ENCODE results near the gene FOXP1. TPM values are rescaled to one million over a fixed set of nuclear protein-coding genes. Genes with fewer than 3 reads are reported as not detected.
"Not testable (repeated sequence)": the region's sequence is repeated elsewhere in the genome, so short reads cannot be mapped to it uniquely, and the experiment has no call there.

FOXP1 gene
- total RNA-seq, 2 experiments from 2014 or later = 66.3 to 68.8 TPM

DNA sequence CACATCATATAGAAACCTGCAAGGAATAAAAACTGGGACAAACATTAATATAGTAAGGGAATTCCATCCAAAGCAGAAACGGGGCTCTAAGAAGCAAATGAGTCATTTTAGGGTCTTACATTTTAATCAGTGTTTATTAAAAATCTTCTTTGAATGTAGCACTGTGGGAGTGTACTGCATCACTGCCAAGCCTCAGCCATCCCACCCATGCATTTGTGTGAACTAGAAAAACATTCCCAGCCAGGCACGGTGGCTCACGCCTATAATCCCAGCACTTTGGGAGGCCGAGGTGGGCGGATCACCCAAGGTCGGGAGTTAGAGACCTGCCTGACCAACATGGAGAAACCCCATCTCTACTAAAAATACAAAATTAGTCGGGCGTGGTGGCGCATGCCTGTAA lies 57.1 kb downstream of the FOXP1 start:
- ATAC-seq; H3K27me3 Mint-ChIP-seq; H3K36me3 Mint-ChIP-seq; CTCF ChIA-PET; H3K27ac Mint-ChIP-seq; DNase-seq; H3K4me3 Mint-ChIP-seq; H3K9me3 Mint-ChIP-seq (ENCODE audit: low read depth): not testable (repeated sequence)
- peaks cover 18% of the 10 kb centered on the region for H3K4me1 Mint-ChIP-seq

DNA sequence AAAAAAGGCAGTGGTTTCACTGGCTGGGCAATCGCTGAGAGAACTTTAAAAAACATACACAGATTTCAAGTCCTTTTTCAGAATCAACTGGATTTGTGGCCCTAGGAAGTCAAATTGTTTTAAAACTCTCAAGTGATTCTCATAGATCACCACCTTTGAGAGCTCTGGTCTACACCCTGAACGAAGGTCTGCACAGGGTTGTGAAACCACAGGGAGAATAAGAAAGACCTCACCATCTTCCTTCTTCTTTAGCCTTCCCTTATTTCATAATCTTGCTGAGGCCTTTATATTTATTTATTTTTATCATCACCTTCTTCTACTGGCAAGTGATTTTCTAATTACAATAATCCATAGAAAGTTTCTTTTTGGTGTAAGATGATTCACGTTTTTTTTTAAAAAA lies 58.1 kb downstream of the FOXP1 start:
- H3K4me3 Mint-ChIP-seq = no peak overlapping the region
- peaks cover 1% of the 10 kb centered on the region for H3K36me3 Mint-ChIP-seq
- H3K27ac Mint-ChIP-seq = no peak overlapping the region
- ATAC-seq (no peak), DNase-seq (no peak)
- H3K9me3 Mint-ChIP-seq (ENCODE audit: low read depth) = no peaks in the 10 kb centered on the region
- H3K27me3 Mint-ChIP-seq = no peaks in the 10 kb centered on the region
- H3K4me1 Mint-ChIP-seq = peaks cover 18% of the 10 kb centered on the region
- CTCF ChIA-PET = no interaction called here

DNA sequence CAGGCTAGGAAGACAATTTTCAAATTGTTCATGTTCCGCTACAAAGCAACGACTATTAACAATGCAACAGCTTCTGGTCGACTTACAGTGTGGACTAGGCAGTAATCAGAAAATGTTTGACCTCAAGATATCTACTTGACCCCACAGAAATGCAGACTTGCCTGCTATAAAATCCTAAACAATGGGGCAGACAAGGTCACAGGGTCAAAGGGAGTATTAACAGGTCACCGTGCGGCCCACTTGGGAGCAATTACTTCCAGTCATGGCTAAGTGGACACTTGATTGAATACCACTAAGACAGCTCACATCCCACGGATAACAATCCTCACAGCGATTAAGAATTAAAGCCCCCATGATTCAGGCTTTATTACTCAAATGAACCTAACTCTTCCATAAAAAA lies 58.9 kb downstream of the FOXP1 start:
- Mint-ChIP-seq H3K4me3 (no peak overlapping the region), H3K4me1 (peaks cover 17% of the 10 kb centered on the region), H3K27ac (no peak overlapping the region), H3K9me3 (ENCODE audit: low read depth) (no peaks in the 10 kb centered on the region), H3K27me3 (no peaks in the 10 kb centered on the region), H3K36me3 (peaks cover 1% of the 10 kb centered on the region)
- CTCF ChIA-PET = no interaction called here
- no peak for DNase-seq
- no peak for ATAC-seq

DNA sequence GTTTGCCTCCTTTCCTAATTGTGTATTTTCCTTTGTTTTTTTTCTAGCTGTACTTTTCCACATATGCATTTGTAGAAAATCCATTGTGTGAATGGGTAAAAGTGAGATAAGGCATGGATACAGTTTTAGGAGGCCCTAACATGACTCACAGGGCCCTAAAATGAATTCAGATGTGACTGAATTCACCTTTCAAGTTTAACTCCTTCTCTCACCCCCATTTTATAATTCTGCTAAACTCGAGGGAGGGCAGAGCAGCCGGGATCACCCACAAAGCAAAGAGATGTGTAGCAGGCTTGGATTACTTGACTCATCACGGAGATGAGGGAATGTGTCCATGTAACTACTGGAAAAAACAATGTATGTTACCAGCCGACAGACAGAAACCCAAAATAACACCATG lies 59.9 kb downstream of the FOXP1 start:
- Mint-ChIP-seq H3K4me3 (no peak overlapping the region), H3K36me3 (peaks cover 1% of the 10 kb centered on the region), H3K27me3 (no peaks in the 10 kb centered on the region), H3K27ac (no peak overlapping the region), H3K9me3 (ENCODE audit: low read depth) (no peaks in the 10 kb centered on the region), H3K4me1 (peaks cover 9% of the 10 kb centered on the region)
- ATAC-seq = no peak
- CTCF ChIA-PET = no interaction called here
- DNase-seq = no peak

DNA sequence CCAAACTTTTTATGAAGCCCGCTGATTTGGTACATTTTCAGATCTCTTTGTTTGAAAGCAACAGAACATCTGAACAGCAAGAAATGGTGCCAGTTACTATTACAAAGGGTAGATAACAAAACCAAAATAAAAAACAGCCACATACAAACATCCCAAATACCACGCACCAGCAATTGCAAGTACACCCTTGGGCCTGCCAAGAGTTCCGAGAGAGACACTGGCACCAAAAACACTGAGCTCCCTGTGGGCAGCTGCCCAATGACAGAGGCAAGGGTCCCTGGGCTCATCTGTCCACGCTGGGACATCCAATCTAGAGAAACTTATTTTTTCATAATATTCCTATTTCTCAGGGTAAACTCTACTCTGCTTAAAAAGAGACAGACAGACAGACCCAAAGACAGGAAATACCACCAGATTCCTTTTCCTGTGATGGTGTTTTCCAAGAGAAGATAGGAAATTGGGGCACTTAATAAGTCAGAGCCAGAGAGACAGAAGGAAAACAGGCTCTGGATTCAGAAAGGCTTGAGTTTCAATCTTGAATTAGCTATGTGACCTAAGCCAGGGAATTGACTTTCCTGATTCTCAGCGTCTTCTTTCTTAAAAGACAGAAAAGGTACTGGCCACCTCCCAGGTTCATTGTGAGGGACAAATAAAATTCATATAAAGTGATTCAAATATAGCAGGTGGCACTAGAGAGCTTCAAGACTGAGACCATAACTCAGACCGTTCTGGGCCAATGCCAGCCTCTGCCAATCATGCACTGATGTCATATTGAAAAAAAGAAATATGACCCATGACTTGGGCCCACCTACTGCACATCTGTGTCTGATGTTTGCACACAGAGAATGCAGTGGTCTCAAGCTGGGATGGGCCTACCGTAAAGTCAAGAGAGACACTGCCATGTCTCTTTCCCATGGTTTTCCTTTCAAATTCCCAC lies 61.3 kb downstream of the FOXP1 start:
- peaks cover 1% of the 10 kb centered on the region for H3K36me3 Mint-ChIP-seq
- H3K27ac Mint-ChIP-seq = no peak overlapping the region
- no peaks in the 10 kb centered on the region for H3K9me3 Mint-ChIP-seq (ENCODE audit: low read depth)
- H3K4me3 Mint-ChIP-seq = no peak overlapping the region
- DNase-seq = no peak
- H3K4me1 Mint-ChIP-seq = peaks cover under 1% of the 10 kb centered on the region
- no peaks in the 10 kb centered on the region for H3K27me3 Mint-ChIP-seq
- CTCF ChIA-PET = interaction anchor here (0.7 kb wide), 1 partner anchor 11 kb away, joined by 3 read pairs; no protein-coding TSS in a partner anchor
- ATAC-seq = no peak

DNA sequence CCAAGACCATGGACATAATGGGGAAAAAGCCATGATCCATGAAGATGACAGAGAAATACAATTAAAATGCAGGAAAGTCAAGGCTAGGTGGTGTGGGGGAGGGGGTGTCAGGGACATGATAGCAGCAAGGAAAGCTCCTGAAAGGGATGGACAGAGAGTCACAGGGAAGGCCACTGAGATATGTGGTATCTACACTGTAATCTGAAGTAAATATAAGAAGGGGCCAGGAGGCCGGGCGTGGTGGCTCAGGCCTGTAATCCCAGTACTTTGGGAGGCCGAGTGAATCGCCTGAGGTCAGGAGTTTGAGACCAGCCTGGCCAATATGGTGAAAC lies 62.5 kb downstream of the FOXP1 start:
- H3K36me3 Mint-ChIP-seq = no peaks in the 10 kb centered on the region
- ATAC-seq (no peak), DNase-seq (no peak)
- H3K9me3 Mint-ChIP-seq (ENCODE audit: low read depth) = no peaks in the 10 kb centered on the region
- no peak overlapping the region for H3K4me3 Mint-ChIP-seq
- H3K27me3 Mint-ChIP-seq = no peaks in the 10 kb centered on the region
- CTCF ChIA-PET = no interaction called here
- no peak overlapping the region for H3K27ac Mint-ChIP-seq
- H3K4me1 Mint-ChIP-seq = no peaks in the 10 kb centered on the region

DNA sequence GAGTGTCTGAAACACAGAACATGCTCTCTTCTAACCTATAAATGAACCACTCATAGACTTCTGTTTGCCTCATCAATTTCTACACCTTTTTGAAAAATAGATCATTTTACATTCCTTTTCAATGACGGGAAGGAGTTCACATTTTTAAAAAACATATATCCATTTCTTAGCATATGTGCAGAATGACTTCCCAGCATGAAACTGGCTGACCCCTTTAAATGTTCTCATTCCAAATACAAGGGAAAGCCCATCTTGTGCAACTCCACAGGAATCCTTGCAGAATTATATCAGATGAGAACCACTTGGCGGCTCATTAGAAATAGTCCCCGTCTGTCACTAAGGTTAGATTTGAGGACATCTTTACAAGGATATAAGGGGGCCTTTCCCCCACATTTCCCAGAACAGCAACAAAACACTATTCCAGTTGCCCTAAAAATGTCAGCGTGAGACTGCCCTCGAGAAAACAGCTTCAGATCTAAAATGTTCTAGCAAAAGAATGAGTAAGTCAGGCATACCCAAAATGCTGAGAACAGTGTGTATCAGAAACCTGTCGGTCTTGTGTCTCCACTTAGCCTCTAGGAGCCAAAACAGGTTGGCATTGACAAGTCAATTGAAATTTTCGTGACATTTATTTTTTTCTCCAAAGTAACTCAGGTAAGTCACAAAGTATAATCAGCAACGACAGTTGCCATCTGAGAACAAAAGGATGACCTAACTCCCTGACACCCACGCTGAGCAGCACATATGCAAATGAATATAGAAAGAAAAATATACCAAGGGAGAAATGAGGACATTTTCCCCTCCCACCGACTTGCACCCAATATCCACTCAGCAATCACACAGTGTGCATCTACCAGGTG lies 63.1 kb downstream of the FOXP1 start:
- Mint-ChIP-seq H3K9me3 (ENCODE audit: low read depth) (no peaks in the 10 kb centered on the region), H3K27ac (no peak overlapping the region), H3K36me3 (no peaks in the 10 kb centered on the region), H3K27me3 (no peaks in the 10 kb centered on the region), H3K4me3 (no peak overlapping the region), H3K4me1 (no peaks in the 10 kb centered on the region)
- ATAC-seq = no peak
- no peak for DNase-seq
- CTCF ChIA-PET = no interaction called here

DNA sequence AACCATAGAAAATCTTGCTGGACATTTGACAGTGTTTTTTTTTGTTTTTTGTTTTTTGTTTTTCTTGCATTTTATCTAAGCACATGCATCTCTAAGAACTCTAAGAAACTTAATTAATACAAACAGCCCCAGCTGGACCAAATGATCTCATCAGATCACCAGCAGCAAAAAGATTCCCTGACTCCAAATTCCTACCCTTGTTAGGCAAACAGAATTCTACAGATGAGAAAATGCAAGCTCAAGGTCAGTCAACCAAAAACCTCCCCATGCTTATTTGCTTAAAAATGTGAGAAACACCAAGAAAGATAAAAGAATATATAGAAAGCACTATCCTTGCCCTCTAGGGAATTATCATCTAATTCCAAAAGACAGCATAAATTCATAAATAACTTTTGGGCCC lies 65.4 kb downstream of the FOXP1 start:
- CTCF ChIA-PET = no interaction called here
- Mint-ChIP-seq H3K36me3 (no peaks in the 10 kb centered on the region), H3K4me1 (no peaks in the 10 kb centered on the region), H3K27me3 (no peaks in the 10 kb centered on the region), H3K27ac (no peak overlapping the region), H3K9me3 (ENCODE audit: low read depth) (no peaks in the 10 kb centered on the region), H3K4me3 (no peak overlapping the region)
- DNase-seq (no peak), ATAC-seq (no peak)

DNA sequence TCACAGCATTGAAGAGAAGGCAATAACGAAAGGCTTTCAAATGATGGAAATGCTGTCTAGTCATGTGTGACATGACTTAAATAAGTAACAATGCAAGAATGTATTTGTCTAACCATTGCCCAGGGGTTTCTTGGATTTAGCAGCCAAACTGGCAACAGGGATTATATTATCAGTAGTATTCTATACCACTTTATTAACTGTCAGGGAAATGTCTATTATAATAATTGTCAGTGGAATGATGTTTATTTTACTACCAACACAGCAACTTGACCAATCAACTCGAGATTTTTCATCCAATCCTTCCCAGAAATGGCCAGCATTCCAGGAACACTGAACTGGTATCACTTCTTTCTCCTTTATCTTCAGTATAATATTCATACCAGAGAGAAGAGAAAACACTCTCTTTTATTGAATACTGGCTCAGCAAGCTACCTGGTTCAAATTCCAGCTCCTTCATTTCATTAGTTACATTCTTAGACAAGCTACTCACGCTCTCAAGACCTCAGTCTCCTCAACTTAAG lies 66.2 kb downstream of the FOXP1 start:
- H3K9me3 Mint-ChIP-seq (ENCODE audit: low read depth) = no peaks in the 10 kb centered on the region
- CTCF ChIA-PET = no interaction called here
- H3K4me1 Mint-ChIP-seq = peaks cover under 1% of the 10 kb centered on the region
- ATAC-seq = no peak
- no peak overlapping the region for H3K4me3 Mint-ChIP-seq
- DNase-seq = no peak
- no peaks in the 10 kb centered on the region for H3K36me3 Mint-ChIP-seq
- no peak overlapping the region for H3K27ac Mint-ChIP-seq
- H3K27me3 Mint-ChIP-seq = no peaks in the 10 kb centered on the region

DNA sequence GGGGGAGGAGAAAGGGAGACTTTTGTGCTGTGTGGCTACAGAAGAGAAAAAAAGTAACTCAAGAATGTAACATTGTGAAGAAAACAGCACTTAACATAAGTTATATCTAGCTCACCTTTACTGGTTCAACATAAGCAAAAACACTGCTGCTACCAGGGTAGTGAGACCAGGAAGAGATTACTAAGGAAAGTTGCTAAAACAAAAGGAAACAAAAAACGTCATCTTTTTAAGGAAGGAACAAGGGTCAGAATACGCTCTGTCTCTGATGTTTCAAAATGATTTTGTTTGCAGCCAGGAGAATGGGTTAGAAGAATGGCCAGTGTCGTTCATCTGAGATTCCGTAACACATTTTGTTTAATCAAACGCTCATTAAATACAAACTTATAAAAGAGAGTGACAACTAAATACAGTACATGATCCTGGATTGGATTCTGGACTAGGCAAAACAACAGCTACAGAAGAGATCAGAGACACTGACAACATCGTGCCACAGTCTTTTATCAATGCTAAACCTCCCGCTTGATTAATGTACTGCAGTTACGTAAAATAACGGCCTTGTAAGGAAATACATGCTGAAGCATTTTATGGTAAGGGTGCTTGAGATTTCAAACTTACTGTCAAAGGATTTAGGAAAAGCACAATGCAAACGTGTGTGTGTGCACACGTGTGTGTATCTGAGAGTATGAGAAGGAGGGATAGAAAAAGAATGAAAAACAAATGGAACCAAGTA lies 67.7 kb downstream of the FOXP1 start:
- peaks cover 6% of the 10 kb centered on the region for H3K4me1 Mint-ChIP-seq
- H3K4me3 Mint-ChIP-seq = no peak overlapping the region
- ATAC-seq (no peak), DNase-seq (no peak)
- no peaks in the 10 kb centered on the region for H3K36me3 Mint-ChIP-seq
- CTCF ChIA-PET = no interaction called here
- no peaks in the 10 kb centered on the region for H3K9me3 Mint-ChIP-seq (ENCODE audit: low read depth)
- H3K27ac Mint-ChIP-seq = no peak overlapping the region
- H3K27me3 Mint-ChIP-seq = no peaks in the 10 kb centered on the region

DNA sequence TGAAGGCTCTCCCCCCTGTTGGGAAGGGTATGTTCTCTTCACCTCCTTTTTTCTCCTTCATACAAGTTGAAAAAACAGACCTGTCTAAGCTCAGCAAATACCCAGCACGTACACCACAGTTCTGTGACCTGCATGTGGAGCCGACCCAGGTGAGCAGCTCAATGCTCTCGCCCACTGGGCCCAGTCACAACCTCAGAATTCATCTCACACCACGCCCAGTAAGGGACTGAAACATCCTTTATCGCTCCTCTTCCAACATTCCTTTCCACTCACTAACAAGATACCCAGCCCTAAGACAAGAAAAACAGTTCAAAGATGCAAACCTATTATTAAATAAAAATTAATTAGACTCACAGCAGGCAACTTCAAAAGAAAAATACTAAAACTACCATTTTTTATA lies 68.9 kb downstream of the FOXP1 start:
- ATAC-seq (no peak), DNase-seq (no peak)
- CTCF ChIA-PET = no interaction called here
- Mint-ChIP-seq H3K36me3 (no peaks in the 10 kb centered on the region), H3K9me3 (ENCODE audit: low read depth) (no peaks in the 10 kb centered on the region), H3K27me3 (no peaks in the 10 kb centered on the region), H3K4me3 (no peak overlapping the region), H3K27ac (no peak overlapping the region), H3K4me1 (peaks cover 10% of the 10 kb centered on the region)

DNA sequence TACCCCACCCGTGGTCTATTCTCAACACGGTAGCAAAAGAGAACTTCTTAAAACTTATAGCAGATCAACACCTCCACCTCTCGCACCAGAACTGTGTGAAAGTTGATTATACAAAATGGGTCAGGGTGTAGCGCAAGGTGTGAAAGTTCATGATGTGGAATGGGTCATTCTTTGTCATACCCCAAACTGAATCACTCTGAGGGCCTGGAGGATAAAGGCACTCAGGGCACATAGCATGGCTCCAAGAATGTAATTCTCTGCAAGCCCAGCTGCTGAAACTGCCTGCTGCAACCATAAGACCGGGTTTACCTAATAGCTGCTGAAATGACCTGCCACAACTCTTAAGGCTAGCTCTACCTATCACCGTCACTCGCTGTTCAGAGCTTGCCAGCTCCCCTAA lies 70.0 kb downstream of the FOXP1 start:
- Mint-ChIP-seq H3K4me1 (peaks cover 10% of the 10 kb centered on the region), H3K9me3 (ENCODE audit: low read depth) (no peaks in the 10 kb centered on the region), H3K36me3 (no peaks in the 10 kb centered on the region), H3K27ac (no peak overlapping the region), H3K4me3 (no peak overlapping the region), H3K27me3 (no peaks in the 10 kb centered on the region)
- CTCF ChIA-PET = interaction anchor here (0.9 kb wide), 1 partner anchor 32 kb away, joined by 3 read pairs; no protein-coding TSS in a partner anchor
- ATAC-seq = no peak
- DNase-seq = no peak

DNA sequence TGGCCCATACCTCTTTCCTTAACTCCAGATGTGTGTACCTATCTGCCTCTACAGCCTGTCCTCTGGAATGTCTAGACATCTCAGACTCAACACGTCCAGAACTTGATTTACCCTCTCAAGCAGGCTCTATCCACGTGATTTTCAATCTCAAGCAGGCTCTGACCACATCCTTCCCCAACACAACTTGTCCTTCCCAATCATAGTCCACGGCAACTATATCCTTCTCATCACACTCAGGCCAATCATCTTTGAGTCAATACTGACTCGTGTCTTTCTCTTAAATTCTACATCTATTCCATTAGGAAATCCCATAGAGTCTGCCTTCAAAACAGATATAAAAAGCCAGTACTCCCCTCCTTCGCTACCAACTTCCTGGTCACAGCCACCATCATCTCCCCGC lies 70.4 kb downstream of the FOXP1 start:
- Mint-ChIP-seq H3K36me3 (no peaks in the 10 kb centered on the region), H3K4me1 (peaks cover 10% of the 10 kb centered on the region), H3K9me3 (ENCODE audit: low read depth) (no peaks in the 10 kb centered on the region), H3K27ac (no peak overlapping the region), H3K4me3 (no peak overlapping the region), H3K27me3 (no peaks in the 10 kb centered on the region)
- DNase-seq (no peak), ATAC-seq (no peak)
- CTCF ChIA-PET = interaction anchor here (0.9 kb wide), 1 partner anchor 32 kb away, joined by 3 read pairs; no protein-coding TSS in a partner anchor
